Fibroblast of lung (primary cell): ENCODE measurements around the gene TLE5. TPM values are rescaled to one million over a fixed set of nuclear protein-coding genes. Genes with fewer than 3 reads are reported as not detected.
"Not testable (repeated sequence)": the region's sequence is repeated elsewhere in the genome, so short reads cannot be mapped to it uniquely, and the experiment has no call there.

Source experiments
- DNase-seq, 2 donors: peaks; one replicate each; pipeline versions ENCODE4 v3.0.0 to v3.0.0-alpha.2; 2010; ENCODE audit warnings: low read depth in 2 of 2
- H2AFZ ChIP-seq: 2 replicates; pipeline ENCODE4 v1.5.1; 2012; ENCODE audit warnings: low read length, control low read depth, inconsistent platforms
- H3K27ac ChIP-seq: 2 replicates; pipeline ENCODE4 v1.5.1; 2011; ENCODE audit warnings: low read length, control low read depth; ENCODE audit not compliant: insufficient read depth
- H3K27me3 ChIP-seq: 2 replicates; pipeline ENCODE4 v1.5.1; 2011; ENCODE audit warnings: mild to moderate bottlenecking, low read length; ENCODE audit not compliant: control insufficient read depth, insufficient read depth
- H3K36me3 ChIP-seq: 2 replicates; pipeline ENCODE4 v1.5.1; 2011; ENCODE audit warnings: low read length; ENCODE audit not compliant: control insufficient read depth, insufficient read depth
- H3K4me1 ChIP-seq: 2 replicates; pipeline ENCODE4 v1.5.1; 2011; ENCODE audit warnings: low read length; ENCODE audit not compliant: control insufficient read depth, insufficient read depth; ENCODE audit errors: extremely low read depth
- H3K4me2 ChIP-seq: 2 replicates; pipeline ENCODE4 v1.5.1; 2011; ENCODE audit warnings: low read length, control low read depth; ENCODE audit not compliant: insufficient read depth; ENCODE audit errors: extremely low read depth
- H3K4me3 ChIP-seq, 4 experiments: fragments of 200-600 bp in 1 of 4; sonication (generic) in 1 of 4; replicated peaks in 1 of 4; 2 replicates each; pipeline ENCODE4 v1.5.1; 2011 to 2016; ENCODE audit warnings: low read length in 4 of 4, low read depth in 3 of 4, mild to moderate bottlenecking in 3 of 4, control low read depth in 2 of 4, inconsistent platforms in 1 of 4, mixed read lengths in 1 of 4; ENCODE audit not compliant: insufficient read depth in 1 of 4; ENCODE audit errors: control extremely low read depth in 1 of 4
- H3K79me2 ChIP-seq: 2 replicates; pipeline ENCODE4 v1.5.1; 2012; ENCODE audit warnings: mild to moderate bottlenecking, low read length, inconsistent platforms; ENCODE audit not compliant: control insufficient read depth, insufficient read depth
- H3K9ac ChIP-seq: 2 replicates; pipeline ENCODE4 v1.5.1; 2011; ENCODE audit warnings: mild to moderate bottlenecking, low read length, control low read depth; ENCODE audit not compliant: insufficient read depth
- H3K9me3 ChIP-seq: 2 replicates; pipeline ENCODE4 v1.5.1; 2012; ENCODE audit warnings: low read depth, low read length; ENCODE audit not compliant: control insufficient read depth, insufficient read depth
- H4K20me1 ChIP-seq: 2 replicates; pipeline ENCODE4 v1.5.1; 2011; ENCODE audit warnings: low read length; ENCODE audit not compliant: control insufficient read depth, insufficient read depth; ENCODE audit errors: extremely low read depth
- EZH2 ChIP-seq: IDR thresholded peaks from 2 replicates; pipeline ENCODE4 v1.5.1; 2012; ENCODE audit warnings: low read length, control low read depth, mild to moderate bottlenecking; ENCODE audit errors: missing control alignments
- polyA plus RNA-seq, 2 donors: library from polyadenylated mRNA; depleted of rRNA in 1 of 2; stranded (reverse) in 1 of 2; unstranded in 1 of 2; fragments of >200 nt; gene quantifications; 2 replicates each; pipeline ENCODE4 v1.2.1, GENCODE V29; 2011 to 2012; ENCODE audit warnings: missing spikeins in 1 of 2
- total RNA-seq: library from RNA; depleted of rRNA; stranded (reverse); fragments of >200 nt; gene quantifications from 2 replicates; pipeline ENCODE4 v1.2.1, GENCODE V29; 2014
- TF ChIP-seq, protein P1 (sequence below), 2 donors: IDR thresholded peaks in 1 of 2; conservative IDR thresholded peaks in 1 of 2; 1 replicate in 1 of 2; 2 replicates in 1 of 2; pipeline ENCODE4 v1.5.1; 2011 to 2012; ENCODE audit warnings: low read length in 2 of 2, control low read depth in 1 of 2, inconsistent platforms in 1 of 2, low read depth in 1 of 2, mild to moderate bottlenecking in 1 of 2

The TLE5 gene
- total and polyA plus RNA-seq, 2 donors (not counting 1 experiment from before 2014, with no cell fraction given): 173 to 319 TPM

GRCh38 chr19:3095441-3096191, 33.3 kb upstream of the TLE5 start:
- TF ChIP-seq EZH2: no peak
- TF ChIP-seq, protein P1, sequence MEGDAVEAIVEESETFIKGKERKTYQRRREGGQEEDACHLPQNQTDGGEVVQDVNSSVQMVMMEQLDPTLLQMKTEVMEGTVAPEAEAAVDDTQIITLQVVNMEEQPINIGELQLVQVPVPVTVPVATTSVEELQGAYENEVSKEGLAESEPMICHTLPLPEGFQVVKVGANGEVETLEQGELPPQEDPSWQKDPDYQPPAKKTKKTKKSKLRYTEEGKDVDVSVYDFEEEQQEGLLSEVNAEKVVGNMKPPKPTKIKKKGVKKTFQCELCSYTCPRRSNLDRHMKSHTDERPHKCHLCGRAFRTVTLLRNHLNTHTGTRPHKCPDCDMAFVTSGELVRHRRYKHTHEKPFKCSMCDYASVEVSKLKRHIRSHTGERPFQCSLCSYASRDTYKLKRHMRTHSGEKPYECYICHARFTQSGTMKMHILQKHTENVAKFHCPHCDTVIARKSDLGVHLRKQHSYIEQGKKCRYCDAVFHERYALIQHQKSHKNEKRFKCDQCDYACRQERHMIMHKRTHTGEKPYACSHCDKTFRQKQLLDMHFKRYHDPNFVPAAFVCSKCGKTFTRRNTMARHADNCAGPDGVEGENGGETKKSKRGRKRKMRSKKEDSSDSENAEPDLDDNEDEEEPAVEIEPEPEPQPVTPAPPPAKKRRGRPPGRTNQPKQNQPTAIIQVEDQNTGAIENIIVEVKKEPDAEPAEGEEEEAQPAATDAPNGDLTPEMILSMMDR (conservative IDR thresholded peaks at IDR 0.05 in 1 of 2, IDR thresholded peaks at IDR 0.05 in 1 of 2; ENCODE audit: low read depth in 1 of 2, low read length in 2 of 2): no peak
- H3K27ac ChIP-seq: peak overlapping the region; percentile 80
- H3K36me3 ChIP-seq: no peaks in the 10 kb centered on the region
- peak overlapping the region; percentile 72 to 91 (median 89) for H3K4me3 ChIP-seq
- peak overlapping the region; percentile 92 for H3K9ac ChIP-seq
- H3K4me1 ChIP-seq: peaks cover 15% of the 10 kb centered on the region
- H3K79me2 ChIP-seq: peaks cover 62% of the 10 kb centered on the region
- no peaks in the 10 kb centered on the region for H3K9me3 ChIP-seq
- H3K4me2 ChIP-seq: peak overlapping the region; percentile 88
- no peak overlapping the region for H2AFZ ChIP-seq
- no peak for DNase-seq
- H3K27me3 ChIP-seq: no peaks in the 10 kb centered on the region
- H4K20me1 ChIP-seq: no peaks in the 10 kb centered on the region

DNA sequence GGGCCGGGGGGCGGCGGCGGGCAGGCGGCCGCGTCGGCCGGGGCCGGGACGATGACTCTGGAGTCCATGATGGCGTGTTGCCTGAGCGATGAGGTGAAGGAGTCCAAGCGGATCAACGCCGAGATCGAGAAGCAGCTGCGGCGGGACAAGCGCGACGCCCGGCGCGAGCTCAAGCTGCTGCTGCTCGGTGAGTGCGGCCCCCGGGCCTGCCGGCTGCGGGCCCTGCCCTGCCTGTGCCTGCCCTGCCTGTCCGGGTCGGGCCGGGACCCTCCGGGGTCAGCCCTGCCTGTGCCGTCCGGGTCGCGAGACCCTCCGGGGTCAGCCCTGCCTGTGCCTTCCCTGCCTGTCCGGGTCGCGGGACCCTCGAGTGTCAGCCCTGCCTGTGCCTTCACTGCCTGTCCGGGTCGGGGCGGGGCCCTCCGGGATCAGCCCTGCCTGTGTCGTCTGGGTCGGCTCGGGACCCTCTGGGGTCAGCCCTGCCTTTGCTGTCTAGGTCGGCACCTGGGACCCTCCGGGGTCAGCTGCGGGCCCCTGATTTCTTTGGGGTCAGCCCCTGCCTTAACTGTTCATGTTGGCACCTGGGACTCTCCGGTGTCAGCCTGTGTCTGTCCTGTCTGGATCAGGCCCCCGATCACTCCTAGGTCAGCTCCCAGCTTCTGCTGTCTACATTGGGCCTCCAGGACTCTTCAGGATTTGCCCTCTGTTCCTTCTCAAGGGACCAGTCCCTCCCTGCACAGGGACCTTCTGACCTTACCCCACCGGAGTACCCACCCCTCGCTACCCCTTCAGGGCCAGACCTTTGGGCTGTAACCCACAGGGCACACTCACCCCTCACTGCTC, 32.5 kb upstream of the TLE5 start:
- peak overlapping the region; percentile 80 for H3K27ac ChIP-seq
- H3K9ac ChIP-seq: peak overlapping the region; percentile 92
- no peaks in the 10 kb centered on the region for H3K36me3 ChIP-seq
- H4K20me1 ChIP-seq: no peaks in the 10 kb centered on the region
- H3K27me3 ChIP-seq: no peaks in the 10 kb centered on the region
- H3K4me2 ChIP-seq: peak overlapping the region; percentile 88
- H2AFZ ChIP-seq: no peak overlapping the region
- peak overlapping the region; percentile 72 to 91 (median 89) for H3K4me3 ChIP-seq
- H3K4me1 ChIP-seq: peaks cover 15% of the 10 kb centered on the region
- TF ChIP-seq EZH2: no peak
- TF ChIP-seq, protein P1 (conservative IDR thresholded peaks at IDR 0.05 in 1 of 2, IDR thresholded peaks at IDR 0.05 in 1 of 2; ENCODE audit: low read depth in 1 of 2, low read length in 2 of 2): no peak
- no peaks in the 10 kb centered on the region for H3K9me3 ChIP-seq
- peak; percentile 19 to 27 for DNase-seq
- H3K79me2 ChIP-seq: peaks cover 54% of the 10 kb centered on the region

DNA sequence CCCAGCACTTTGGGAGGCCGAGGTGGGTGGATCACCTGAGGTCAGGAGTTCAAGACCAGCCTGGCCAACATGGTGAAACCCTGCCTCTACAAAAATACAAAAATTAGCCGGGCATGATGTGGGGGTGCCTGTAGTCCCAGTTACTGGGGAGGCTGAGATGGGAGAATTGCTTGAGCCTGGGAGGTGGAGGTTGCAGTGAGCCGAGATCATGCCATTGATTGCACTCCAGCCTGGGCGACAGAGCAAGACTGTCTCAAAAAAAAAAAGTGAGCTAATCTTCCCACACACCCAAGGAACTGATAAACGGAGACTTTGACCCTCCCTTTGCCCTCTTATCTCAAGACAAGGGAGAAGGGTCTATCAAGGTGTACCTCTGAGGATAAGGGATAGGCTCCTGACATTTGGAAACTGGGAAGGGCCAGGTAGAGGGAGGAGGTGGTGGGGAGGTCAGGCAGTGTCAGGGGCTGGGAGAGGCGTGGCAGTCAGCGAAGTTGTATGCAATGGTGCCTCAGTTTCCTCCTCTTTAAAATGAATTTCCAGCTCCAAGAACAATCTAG, 27.1 kb upstream of the TLE5 start:
- not testable (repeated sequence) for DNase-seq, H3K4me3 ChIP-seq, H3K9me3 ChIP-seq, H3K4me1 ChIP-seq, H3K79me2 ChIP-seq, H2AFZ ChIP-seq, H3K9ac ChIP-seq, H3K27ac ChIP-seq, H3K36me3 ChIP-seq, H3K4me2 ChIP-seq, H4K20me1 ChIP-seq, H3K27me3 ChIP-seq
